ENCODE results near the gene TUBGCP6.

Gene TUBGCP6

GRCh38 chr22:50199251-50199721 is 45.5 kb downstream of the TUBGCP6 start:
- DNase-seq = no peak

- DNase-seq = no peak
These were observed 46.2 kb downstream of the TUBGCP6 start for GRCh38 chr22:50198624-50199017.

GRCh38 chr22:50197856-50198623 is 46.8 kb downstream of the TUBGCP6 start:
- DNase-seq = no peak

DNA sequence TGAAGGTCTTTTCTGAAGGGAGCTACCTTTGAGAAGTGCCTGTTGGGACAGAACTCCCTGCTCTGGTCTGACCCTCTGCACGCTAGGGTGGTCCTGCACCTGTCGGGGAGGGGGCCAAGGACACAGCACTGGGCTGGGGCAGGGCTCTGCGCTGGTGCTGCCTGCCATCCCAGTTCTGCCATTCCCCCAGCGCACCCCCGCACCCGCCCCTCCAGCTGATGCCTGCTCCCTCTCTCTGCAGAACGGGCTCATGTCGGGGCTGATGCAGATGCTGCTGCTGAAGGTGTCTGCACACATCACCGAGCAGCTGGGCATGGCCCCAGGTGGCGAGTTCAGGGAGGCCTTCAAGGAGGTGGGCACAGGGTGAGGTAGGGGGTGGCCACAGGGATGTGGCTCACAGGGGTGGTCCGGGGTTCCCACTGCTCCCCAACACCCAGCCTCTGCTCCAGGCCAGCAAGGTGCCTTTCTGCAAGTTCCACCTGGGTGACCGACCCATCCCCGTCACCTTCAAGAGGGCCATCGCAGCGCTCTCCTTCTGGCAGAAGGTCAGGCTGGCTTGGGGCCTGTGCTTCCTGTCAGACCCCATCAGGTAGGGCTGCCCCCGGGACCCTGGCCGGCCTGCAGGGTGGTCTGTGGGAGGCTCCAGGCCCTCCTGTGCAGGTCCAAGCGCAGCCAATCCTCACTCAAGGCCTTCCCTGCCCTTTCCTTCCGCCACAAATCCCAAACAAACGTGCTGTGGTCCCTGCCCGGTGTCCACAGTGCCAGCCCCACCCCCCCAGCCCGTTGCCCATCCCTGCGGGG is 47.6 kb downstream of the TUBGCP6 start:
- no peak for DNase-seq

DNA sequence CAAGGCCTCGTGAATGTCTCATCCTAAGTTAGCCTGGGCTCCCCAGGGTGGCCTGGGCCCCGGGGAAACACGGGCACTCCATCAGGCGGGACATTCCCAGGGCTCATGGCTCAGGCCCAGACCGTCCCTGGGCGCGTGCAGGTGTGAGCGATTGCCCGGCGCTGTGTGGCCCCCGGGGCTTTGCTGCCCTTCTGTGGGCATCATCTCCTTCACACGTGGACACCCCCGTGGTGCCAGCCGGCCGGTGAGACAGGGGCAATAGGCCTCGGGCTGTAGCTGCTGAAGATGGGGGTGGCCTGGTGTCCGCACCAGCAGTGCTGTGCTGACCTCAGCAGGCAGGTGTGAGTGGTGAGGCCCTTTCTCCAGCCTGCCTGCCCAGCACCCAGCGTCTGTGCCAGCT is 48.6 kb downstream of the TUBGCP6 start:
- no peak for DNase-seq

GRCh38 chr22:50194037-50194805 is 50.6 kb downstream of the TUBGCP6 start:
- DNase-seq = no peak

DNA sequence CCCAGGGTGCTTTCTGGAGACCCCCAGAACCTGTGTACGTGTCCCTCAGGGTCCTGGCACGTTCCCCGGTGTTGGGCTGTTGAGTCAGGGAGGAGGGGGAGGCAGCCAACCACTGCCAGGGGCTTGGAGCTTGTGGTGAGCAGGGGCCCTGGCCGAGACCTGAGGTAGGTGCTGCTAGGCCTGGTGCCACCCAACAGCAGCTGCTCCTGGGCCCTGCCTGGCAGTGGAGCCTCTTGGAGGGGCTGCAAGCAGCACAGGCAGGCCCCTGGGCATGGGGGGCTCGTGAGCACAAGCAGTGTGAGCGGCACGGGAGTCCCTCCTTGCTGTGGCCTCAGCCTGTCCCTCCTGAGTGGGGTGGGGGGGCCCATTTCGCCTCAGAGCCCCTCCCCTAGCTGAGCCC is 51.2 kb downstream of the TUBGCP6 start:
- no peak for DNase-seq

DNA sequence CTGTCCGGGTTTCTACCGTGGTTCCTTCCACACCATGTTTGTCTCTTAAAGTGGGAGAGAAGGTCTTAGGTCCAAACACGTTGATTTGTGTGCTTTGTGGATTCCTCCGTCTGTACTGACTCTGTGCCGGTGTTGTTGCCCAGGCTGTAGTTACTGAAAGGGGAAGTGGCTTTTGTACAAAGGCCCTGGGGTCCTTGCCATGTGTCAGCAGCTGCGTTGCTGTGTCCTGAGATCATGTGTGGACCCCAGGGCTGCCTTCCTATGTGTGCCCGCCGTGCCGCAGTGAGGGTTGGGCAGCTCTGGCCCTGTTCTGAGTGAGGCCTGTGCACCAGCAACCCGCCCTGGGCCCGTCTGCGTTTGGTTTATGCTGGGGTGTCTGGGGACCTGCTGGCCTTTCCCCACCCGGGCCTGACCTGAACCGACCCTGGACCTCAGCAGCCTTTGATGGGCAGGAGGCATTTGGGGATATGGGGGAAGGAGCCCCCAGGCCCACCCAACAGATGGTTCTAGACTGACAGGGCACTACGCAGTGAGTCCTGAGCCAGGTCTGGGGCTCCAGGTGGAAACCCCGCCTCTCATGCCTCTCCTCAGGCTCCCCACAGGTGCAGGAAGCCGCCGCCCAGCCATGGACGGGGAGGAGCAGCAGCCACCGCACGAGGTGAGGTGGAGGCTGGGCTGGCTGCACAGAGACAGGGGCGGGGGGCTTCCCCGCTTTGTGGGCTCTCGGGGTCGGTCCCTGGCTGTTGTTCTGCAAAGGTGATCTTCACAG is 52.2 kb downstream of the TUBGCP6 start:
- DNase-seq = no peak

DNA sequence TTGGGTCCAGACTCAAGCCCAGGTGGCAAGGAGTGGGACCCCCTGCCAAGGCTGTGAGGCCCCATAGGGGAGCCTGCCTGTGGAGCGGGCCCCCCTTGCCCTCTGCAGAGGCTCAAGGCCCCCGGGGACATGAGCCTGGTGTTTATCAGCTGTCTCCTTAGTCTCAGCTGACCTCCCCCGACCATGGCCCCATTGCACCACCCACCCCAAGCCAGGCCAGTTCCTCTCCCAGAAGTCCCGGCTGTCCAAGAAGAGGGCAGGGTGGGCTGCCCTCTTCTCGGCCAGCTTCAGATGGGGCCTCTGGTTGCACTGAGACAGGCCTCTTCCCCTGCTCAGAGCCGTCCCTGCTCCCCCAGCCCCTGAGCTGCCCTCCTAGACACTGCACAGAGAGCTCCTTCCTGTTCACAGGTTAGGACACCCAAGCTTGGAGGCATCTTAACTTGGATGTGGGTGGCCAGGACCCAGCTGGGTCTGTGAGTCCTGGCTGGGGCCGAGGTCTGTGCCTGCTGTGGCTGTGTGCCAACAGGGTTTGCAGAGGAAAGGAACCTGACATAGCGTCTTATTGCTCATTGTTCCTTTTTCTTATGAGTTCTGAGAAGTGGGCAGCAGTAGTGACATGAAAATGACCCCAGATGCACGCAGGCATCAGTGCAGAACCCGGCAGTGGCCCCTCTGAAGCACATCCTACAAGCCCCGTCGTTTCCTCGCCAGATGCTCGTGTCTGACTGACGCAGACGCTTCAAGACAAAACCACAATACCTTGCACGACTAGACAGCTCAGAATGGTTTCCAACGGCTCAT is 53.7 kb downstream of the TUBGCP6 start:
- peak in 4 of 51 donors; percentile 16 to 38 (median 26) for DNase-seq

DNA sequence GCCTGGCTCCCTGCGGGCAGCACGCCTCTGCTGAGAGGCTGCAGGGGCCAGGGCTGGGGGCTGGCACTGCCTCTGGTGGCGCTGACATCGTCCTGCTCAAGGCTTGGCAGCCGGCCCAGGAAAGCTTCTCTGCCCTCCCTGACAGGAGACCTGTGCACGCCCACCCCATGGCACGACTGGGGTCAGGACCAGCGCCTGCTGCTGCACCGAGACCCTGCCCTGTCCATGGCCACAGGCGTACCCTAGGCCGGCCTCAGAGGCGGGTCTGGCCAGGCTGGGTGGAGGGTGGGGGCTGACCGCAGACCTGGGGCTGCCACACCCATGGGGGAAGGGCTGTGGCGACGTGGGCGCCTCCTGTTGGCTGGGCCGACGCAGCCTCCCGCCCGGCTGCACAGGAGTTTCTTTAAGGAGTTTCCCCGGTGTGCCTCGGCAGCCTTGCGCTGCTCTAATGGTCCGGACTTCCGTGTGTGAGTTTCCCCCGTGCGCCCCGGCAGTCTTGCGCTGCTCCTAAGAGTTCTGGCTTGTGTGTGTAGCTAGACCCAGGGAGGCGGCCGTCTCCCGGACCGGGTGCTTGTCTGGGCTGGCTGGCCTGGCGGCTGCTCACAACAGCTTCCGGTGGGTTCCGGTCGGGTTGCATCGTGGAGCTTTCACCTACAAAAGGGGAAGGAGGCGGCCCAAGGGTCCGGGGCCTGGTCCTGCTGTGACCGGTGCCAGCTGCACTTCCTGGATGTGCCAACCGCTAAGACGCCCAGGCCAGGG is 54.5 kb downstream of the TUBGCP6 start:
- peak in 13 of 51 donors; percentile 9 to 63 (median 42) for DNase-seq

GRCh38 chr22:50189849-50190181 is 55.0 kb downstream of the TUBGCP6 start:
- DNase-seq = no peak

DNA sequence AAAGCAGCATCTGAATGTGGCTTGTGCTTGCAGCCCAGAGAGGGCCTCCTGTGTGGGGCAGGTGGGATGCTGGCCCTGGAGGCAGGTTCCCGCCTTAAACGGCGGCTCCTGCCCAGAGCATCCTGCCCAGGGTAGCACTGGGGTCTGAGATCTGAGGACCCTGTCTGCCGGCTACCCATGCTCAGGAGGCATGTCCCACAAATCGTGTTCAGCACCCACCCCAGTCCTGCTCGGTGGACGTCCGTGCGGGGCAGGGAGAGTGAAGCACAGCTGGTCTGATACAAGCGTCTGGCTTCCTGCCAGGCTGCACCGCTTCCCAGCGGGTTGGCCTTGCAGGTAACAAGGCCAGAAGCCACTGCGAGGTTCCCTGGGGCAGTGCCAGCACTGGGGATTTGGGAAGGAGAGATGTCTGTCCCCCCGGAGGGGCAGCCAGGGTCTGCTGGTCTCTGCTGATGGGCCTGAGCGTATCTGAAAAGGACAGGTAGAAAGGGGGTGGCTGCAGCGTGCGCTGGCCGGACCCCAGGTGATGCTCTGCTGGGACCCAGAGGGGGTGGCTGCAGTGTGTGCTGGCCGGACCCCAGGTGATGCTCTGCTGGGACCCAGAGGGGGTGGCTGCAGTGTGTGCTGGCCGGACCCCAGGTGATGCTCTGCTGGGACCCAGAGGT is 55.5 kb downstream of the TUBGCP6 start:
- DNase-seq = no peak

DNA sequence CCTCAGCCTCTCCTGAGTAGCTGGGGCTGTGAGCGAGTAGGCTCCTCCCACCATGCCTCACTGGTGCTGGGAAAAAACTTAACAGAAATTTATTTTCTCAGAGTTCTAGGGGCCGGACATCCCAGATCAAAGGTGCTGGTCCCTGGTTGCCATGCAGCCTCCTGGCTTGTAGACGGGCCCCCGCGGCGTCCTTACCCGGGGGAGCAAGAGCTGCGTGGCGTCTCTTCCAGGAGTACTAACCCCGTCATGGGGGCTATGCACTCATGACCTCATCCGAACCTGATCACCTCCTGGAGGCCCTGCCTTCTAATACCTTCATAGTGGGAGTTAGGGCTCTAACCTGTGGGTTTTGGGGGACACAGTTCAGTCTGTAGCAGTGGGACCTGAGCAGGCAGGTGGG is 56.5 kb downstream of the TUBGCP6 start:
- no peak for DNase-seq

DNA sequence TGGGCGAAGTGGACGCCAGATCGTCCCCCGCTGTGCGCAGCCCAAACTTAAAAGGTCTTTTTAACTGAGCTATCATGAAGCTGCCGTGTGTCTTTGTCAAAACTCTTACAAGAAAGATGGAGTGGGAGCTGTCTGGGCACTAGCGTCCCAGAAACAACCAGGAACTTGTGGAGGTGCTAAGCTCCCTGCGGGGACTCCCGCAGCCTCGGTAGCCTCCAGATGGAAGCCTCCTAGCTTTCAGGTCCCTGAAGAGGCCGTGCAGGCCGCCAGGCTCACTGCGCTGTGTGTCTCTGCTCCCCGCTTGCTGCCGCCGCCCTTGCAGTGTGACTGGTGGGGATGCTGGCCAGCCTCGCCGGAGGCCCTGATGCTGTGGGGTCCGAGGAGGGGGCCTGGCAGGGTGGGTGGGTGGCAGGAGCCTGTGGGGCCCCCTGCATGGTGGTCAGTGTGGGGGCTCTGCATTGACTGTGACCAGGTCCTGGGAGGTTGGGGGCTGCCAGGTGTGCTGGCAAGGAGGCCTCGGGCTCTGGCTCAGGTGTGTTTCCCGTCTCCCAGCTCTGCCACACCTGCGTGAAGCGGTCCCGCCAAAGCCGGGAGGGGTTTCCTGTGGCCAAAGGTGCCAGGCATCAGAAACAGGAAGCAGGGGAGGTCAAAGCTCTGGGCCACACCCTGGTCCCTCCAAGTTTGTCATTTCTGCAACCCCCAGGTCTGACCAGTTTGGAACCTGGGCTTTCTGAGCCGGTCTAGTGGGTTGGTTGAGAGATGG is 57.9 kb downstream of the TUBGCP6 start:
- DNase-seq = no peak

GRCh38 chr22:50186181-50186714 is 58.6 kb downstream of the TUBGCP6 start:
- DNase-seq = no peak

GRCh38 chr22:50185375-50186087 is 59.3 kb downstream of the TUBGCP6 start, which contains the start of gene TRABD:
TSS of gene TRABD (plus strand) at chr22:50185913. CDS start at chr22:50193061, 7,148 bp downstream.
- peak; percentile 22 to 94 (median 80) for DNase-seq

DNA sequence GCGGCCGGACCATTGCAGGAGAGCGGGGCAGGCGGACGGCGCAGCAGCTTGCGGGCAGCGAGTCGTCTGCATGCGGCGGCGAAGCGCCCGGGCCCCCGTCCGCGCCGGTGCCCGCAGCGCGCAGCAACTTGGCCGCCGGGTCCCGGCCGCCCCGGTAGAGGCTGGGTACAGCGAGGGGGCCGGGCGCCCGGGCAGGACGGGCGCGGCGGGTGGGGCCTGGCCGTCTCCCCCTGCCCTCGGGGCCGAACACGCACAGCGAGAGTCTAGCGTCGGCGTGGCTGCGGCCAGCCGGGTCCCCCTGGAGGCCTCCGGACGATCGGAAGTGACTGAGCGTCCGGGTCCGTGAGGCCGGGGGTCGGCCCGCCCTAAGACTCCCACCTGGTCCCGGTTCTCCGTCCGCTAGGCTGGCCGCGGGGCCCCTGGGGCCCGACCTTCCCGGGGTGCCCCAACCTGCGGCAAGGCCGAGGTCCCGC is 59.9 kb downstream of the TUBGCP6 start:
- DNase-seq = no peak

All from hypothalamus (tissue), 51 donors.